PC-3 (cell line): Measurements from ENCODE around the gene PCDH15. TPM values are rescaled to one million over a fixed set of nuclear protein-coding genes. Genes with fewer than 3 reads are reported as not detected.

Experiments used
- ATAC-seq: fragments of 200-7000 bp; cut with Tn5 transposase; 2 replicates; pipeline ENCODE4 v1.9.1; 2020; ENCODE audit warnings: mild to moderate bottlenecking, moderate library complexity
- BruUV-seq: library from RNA; stranded (reverse); fragments of 400-500 nt; replicated peaks from 2 replicates; lab custom pipeline; 2021; lab: Mats Ljungman, UMichigan
- CTCF ChIA-PET: fragments of 300-600 bp; sonication (Branson Sonifier 250); formaldehyde crosslinking; loops from one replicate; lab custom pipeline; 2022; ENCODE audit warnings: antibody characterized with exemption; lab: Charles Lee
- POLR2A ChIA-PET: fragments of 300-600 bp; sonication (Branson Sonifier 250); formaldehyde crosslinking; loops from one replicate; lab custom pipeline; 2022; ENCODE audit warnings: antibody characterized with exemption; ENCODE audit not compliant: unreplicated experiment; lab: Charles Lee
- DNase-seq: peaks from one replicate; pipeline ENCODE4 v3.0.0-alpha.2; 2015
- H2AFZ ChIP-seq: fragments of 300-600 bp; sonication (generic); 2 replicates; pipeline ENCODE4 v1.6.0; 2016; ENCODE audit warnings: antibody characterized with exemption, low read length
- H3F3A ChIP-seq: fragments of 300-600 bp; sonication (generic); one replicate; pipeline ENCODE4 v1.6.0; 2017; ENCODE audit warnings: antibody characterized with exemption, low read length, control low read depth, mild to moderate bottlenecking; ENCODE audit not compliant: unreplicated experiment
- H3K27ac ChIP-seq: fragments of 300-600 bp; sonication (generic); 2 replicates; pipeline ENCODE4 v1.5.1; 2016; ENCODE audit warnings: mild to moderate bottlenecking, low read length
- H3K27me3 ChIP-seq: fragments of 300-600 bp; sonication (generic); 2 replicates; pipeline ENCODE4 v1.6.1; 2016; ENCODE audit warnings: low read length, mixed read lengths
- H3K36me3 ChIP-seq: fragments of 300-600 bp; sonication (generic); 2 replicates; pipeline ENCODE4 v1.6.1; 2016; ENCODE audit warnings: low read depth, mixed run types, low read length, mixed read lengths
- H3K4me1 ChIP-seq: fragments of 300-600 bp; sonication (generic); 2 replicates; pipeline ENCODE4 v1.5.1; 2016; ENCODE audit warnings: low read length; ENCODE audit not compliant: insufficient read depth
- H3K4me2 ChIP-seq: fragments of 300-600 bp; sonication (generic); 2 replicates; pipeline ENCODE4 v1.6.0; 2016; ENCODE audit warnings: low read length
- H3K4me3 ChIP-seq: fragments of 300-600 bp; sonication (generic); 2 replicates; pipeline ENCODE4 v1.5.1; 2016; ENCODE audit warnings: mild to moderate bottlenecking, low read length, mixed read lengths
- H3K79me2 ChIP-seq: fragments of 300-600 bp; sonication (generic); 2 replicates; pipeline ENCODE4 v1.6.1; 2017; ENCODE audit warnings: low read length, mixed read lengths
- H3K9ac ChIP-seq: fragments of 300-600 bp; sonication (generic); 2 replicates; pipeline ENCODE4 v1.6.0; 2016; ENCODE audit warnings: mild to moderate bottlenecking, low read length
- H3K9me2 ChIP-seq: fragments of 300-600 bp; sonication (generic); replicated peaks from 2 replicates; pipeline ENCODE4 v1.6.1; 2016; ENCODE audit warnings: mixed run types, low read length, mixed read lengths
- H3K9me3 ChIP-seq: fragments of 300-600 bp; sonication (generic); 2 replicates; pipeline ENCODE4 v1.6.1; 2016; ENCODE audit warnings: low read length, mixed read lengths
- H4K20me1 ChIP-seq: fragments of 300-600 bp; sonication (generic); 2 replicates; pipeline ENCODE4 v1.6.1; 2016; ENCODE audit warnings: low read length, mixed read lengths
- EZH2 ChIP-seq: fragments of 300-600 bp; sonication (generic); IDR thresholded peaks from one replicate; pipeline ENCODE4 v1.6.1; 2017; ENCODE audit warnings: antibody characterized with exemption, mild to moderate bottlenecking, low read length; ENCODE audit not compliant: unreplicated experiment
- EZH2phosphoT487 ChIP-seq: fragments of 300-600 bp; sonication (generic); IDR thresholded peaks from 2 replicates; pipeline ENCODE4 v1.6.1; 2018; ENCODE audit warnings: mild to moderate bottlenecking, antibody characterized with exemption, low read length, borderline replicate concordance
- intact Hi-C: fragments of 100-400 bp; cut with micrococcal nuclease; formaldehyde crosslinking; loops from 2 replicates; pipeline ENCODE4 v1.9.0; 2023
- total RNA-seq: library from RNA; depleted of rRNA; stranded (reverse); fragments of >200 nt; gene quantifications from 2 replicates; pipeline ENCODE4 v1.2.3, GENCODE V29; 2014
- TF ChIP-seq, protein P1 (sequence below): fragments of 300-600 bp; sonication (generic); conservative IDR thresholded peaks from 2 replicates; pipeline ENCODE4 v1.5.1; 2017; ENCODE audit warnings: antibody characterized with exemption, low read depth, mild to moderate bottlenecking, low read length

The PCDH15 gene
- total RNA-seq, 1 experiment from 2014 or later, result not detected

DNA sequence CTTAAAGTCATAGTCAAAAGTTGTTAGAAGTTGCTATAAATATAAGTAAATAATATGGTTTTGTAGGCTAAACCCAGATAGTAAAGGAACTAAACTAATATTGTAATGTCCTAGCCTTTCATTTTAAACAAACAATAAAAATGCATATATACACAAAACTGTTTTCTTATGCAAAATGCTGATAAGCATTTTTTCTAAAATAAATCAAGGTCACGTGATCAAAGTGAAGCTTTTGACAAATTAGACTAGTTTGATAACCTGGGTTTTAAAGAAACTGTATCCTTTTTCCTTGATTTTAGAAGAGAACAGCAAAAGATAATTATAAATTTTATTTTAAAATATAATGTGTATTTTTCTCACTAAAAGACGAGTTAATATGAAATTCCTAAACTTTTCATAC lies 313.3 kb downstream of the PCDH15 start:
- ChIA-PET CTCF (interaction anchor here (0.5 kb wide), 1 partner anchor 195 kb away, joined by 4 read pairs; no protein-coding TSS in a partner anchor), POLR2A (no interaction called here)
- no peaks in the 10 kb centered on the region for H3K9me2 ChIP-seq
- DNase-seq (no peak), ATAC-seq (no peak)
- no peak overlapping the region for H2AFZ ChIP-seq
- no peaks in the 10 kb centered on the region for H3K36me3 ChIP-seq
- H3K27ac ChIP-seq, result no peak overlapping the region
- no peak overlapping the region for H3K4me3 ChIP-seq
- H3K4me1 ChIP-seq, result no peaks in the 10 kb centered on the region
- H3K4me2 ChIP-seq, result no peak overlapping the region
- H3K9ac ChIP-seq, result no peak overlapping the region
- no TSS peak for BruUV-seq
- no peaks in the 10 kb centered on the region for H3K27me3 ChIP-seq
- H4K20me1 ChIP-seq, result no peaks in the 10 kb centered on the region
- no peaks in the 10 kb centered on the region for H3K79me2 ChIP-seq
- TF ChIP-seq EZH2phosphoT487, result no peak
- TF ChIP-seq EZH2, result no peak
- TF ChIP-seq, protein P1, sequence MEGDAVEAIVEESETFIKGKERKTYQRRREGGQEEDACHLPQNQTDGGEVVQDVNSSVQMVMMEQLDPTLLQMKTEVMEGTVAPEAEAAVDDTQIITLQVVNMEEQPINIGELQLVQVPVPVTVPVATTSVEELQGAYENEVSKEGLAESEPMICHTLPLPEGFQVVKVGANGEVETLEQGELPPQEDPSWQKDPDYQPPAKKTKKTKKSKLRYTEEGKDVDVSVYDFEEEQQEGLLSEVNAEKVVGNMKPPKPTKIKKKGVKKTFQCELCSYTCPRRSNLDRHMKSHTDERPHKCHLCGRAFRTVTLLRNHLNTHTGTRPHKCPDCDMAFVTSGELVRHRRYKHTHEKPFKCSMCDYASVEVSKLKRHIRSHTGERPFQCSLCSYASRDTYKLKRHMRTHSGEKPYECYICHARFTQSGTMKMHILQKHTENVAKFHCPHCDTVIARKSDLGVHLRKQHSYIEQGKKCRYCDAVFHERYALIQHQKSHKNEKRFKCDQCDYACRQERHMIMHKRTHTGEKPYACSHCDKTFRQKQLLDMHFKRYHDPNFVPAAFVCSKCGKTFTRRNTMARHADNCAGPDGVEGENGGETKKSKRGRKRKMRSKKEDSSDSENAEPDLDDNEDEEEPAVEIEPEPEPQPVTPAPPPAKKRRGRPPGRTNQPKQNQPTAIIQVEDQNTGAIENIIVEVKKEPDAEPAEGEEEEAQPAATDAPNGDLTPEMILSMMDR, result no peak
- no peaks in the 10 kb centered on the region for H3F3A ChIP-seq
- no peaks in the 10 kb centered on the region for H3K9me3 ChIP-seq
- intact Hi-C loops, result no loop called here

DNA sequence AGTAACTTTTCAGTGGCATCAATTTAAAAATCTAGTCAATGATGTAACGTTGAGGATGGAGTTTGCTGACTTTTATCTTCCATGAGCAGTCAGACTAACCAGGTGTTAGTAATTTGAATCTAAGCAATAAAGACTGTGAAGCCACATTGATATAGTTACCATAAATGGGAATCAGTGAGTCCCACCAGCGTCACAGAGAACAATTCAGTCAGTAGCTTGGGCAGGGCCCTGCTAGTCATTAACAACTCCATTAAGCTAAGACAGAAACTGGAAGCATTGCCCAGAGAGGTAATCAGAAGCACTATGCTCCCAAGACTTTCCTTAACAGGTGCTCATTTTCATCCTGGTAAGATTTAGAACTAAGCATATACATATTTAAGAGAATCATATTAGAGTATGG lies 315.1 kb downstream of the PCDH15 start:
- no peak for ATAC-seq

DNA sequence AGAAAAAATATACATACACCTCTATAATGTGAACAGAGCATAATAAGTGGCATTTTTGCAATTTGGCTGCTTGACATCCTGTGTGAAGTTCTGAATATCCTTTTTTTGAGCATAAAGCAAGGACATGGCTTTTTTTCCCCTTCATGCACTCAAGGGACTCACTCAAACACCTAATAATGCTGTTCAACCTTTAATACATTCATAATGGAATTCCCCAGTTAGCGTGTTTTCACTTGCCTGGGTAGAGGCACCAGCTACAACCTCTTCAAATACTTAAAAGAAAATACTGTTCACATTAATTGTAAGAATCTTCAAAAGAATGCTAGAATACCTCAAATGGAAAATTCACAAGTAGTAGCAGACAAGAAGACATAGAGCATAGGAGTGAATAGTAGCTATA lies 316.8 kb downstream of the PCDH15 start:
- ATAC-seq (no peak), DNase-seq (no peak)
- POLR2A ChIA-PET, result no interaction called here
- Histone ChIP-seq H3K36me3 (no peaks in the 10 kb centered on the region), H3K4me2 (no peak overlapping the region), H3K27me3 (no peaks in the 10 kb centered on the region), H2AFZ (no peak overlapping the region), H3F3A (no peaks in the 10 kb centered on the region), H4K20me1 (no peaks in the 10 kb centered on the region), H3K9me3 (no peaks in the 10 kb centered on the region), H3K4me1 (no peaks in the 10 kb centered on the region), H3K79me2 (no peaks in the 10 kb centered on the region), H3K9ac (no peak overlapping the region), H3K27ac (no peak overlapping the region), H3K9me2 (no peaks in the 10 kb centered on the region), H3K4me3 (no peak overlapping the region)
- CTCF ChIA-PET, result no interaction called here
- TF ChIP-seq, protein P1, result no peak
- TF ChIP-seq EZH2, result no peak
- no peak for TF ChIP-seq EZH2phosphoT487
- no TSS peak for BruUV-seq
- intact Hi-C loops, result no loop called here

More for the DNA sequence above, 315.1 kb downstream of the PCDH15 start:
- no peak for DNase-seq
- no peaks in the 10 kb centered on the region for H3K79me2 ChIP-seq
- H4K20me1 ChIP-seq, result no peaks in the 10 kb centered on the region
- no peaks in the 10 kb centered on the region for H3K36me3 ChIP-seq
- H3K9ac ChIP-seq, result no peak overlapping the region
- H3K9me2 ChIP-seq, result no peaks in the 10 kb centered on the region
- no TSS peak for BruUV-seq
- no peaks in the 10 kb centered on the region for H3K4me1 ChIP-seq
- no peak overlapping the region for H2AFZ ChIP-seq
- no peaks in the 10 kb centered on the region for H3K27me3 ChIP-seq
- H3F3A ChIP-seq, result no peaks in the 10 kb centered on the region
- H3K27ac ChIP-seq, result no peak overlapping the region
- H3K4me2 ChIP-seq, result no peak overlapping the region
- H3K4me3 ChIP-seq, result no peak overlapping the region
- TF ChIP-seq, protein P1, result no peak
- TF ChIP-seq EZH2phosphoT487, result no peak
- TF ChIP-seq EZH2, result no peak
- no peaks in the 10 kb centered on the region for H3K9me3 ChIP-seq
- POLR2A ChIA-PET, result no interaction called here
- CTCF ChIA-PET, result no interaction called here
- intact Hi-C loops, result no loop called here
